GM19372 (cell line): ENCODE measurements around the gene MN1.

ENCODE experiments used
- ATAC-seq: cut with Tn5 transposase; IDR thresholded peaks from one replicate; pipeline ENCODE4 v1.9.1; 2021; ENCODE audit warnings: mild to moderate bottlenecking, low read depth, moderate library complexity; ENCODE audit not compliant: unreplicated experiment

The MN1 gene

GRCh38 chr22:27719535-27720227 is 81.9 kb downstream of the MN1 start:
- no peak for ATAC-seq

DNA sequence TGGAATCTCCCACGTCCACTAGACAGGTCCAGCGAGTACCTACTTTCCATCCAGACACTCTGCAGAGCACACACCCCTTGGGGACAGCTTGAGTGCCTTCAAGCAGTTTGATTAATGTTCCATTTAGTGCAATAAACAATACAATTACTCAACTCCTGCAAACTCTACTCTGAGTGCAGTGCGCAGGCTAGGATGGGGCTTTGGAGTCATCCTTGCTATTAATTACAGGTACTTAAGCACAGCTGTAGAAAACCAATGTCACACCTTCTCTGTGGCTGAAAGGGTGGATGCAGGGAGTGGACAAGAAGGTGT is 82.6 kb downstream of the MN1 start:
- no peak for ATAC-seq

GRCh38 chr22:27718186-27719035 is 83.1 kb downstream of the MN1 start:
- ATAC-seq = no peak

DNA sequence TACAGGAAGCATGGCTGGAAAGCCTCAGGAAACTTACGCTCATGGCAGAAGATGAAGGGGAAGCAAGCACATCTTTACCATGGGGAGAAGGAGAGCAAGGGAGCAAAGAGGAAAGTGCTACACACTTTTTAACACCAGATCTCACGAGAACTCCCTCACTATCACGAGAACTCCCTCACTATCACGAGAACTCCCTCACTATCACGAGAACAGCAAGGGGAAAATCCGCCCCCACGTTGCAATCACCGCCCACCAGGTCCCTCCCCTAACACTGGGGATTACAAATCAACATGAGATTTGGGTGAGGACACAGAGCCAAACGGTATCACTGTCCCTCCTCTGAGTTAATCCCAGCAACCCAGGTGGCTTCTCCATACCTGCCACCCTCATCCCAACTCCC is 84.5 kb downstream of the MN1 start:
- ATAC-seq = no peak

DNA sequence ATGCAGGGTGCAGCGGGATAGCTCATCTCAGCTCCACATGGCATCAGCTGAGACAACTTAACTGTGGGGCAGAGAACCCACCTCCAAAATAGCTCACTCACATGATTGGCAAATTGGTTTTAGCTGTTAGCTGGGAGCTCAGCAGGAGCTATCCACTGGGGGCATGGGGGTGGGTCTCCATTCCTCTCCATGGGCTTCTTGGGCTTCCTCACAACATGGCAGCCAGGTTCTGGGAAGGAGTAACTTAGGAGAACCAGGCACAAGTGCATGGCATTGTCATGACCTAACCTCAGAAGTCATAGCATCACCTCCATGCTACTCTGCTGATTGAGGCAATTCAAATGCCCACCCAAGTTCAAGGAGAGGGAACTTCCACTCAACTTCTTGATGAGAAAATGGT is 85.5 kb downstream of the MN1 start:
- no peak for ATAC-seq

DNA sequence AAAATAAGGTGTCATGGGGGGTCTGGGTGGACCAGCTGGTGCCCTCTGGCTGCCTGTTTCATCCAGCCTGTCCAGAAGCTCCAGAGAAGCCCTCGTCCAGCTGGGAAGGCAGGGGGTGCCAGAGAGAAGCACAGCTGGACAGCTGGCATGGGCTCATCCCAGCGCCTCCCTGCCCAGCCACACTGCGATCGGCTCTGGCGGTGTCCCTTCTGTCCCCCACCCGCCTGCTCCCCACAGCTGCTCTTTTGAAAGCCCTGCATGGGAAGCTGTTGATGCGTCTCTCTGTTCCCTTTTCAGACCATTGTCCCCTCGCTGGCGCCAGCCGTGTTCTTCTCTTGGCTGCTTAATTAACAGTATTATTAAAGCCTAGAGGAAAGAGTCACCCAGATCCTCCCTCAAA is 86.5 kb downstream of the MN1 start:
- no peak for ATAC-seq

DNA sequence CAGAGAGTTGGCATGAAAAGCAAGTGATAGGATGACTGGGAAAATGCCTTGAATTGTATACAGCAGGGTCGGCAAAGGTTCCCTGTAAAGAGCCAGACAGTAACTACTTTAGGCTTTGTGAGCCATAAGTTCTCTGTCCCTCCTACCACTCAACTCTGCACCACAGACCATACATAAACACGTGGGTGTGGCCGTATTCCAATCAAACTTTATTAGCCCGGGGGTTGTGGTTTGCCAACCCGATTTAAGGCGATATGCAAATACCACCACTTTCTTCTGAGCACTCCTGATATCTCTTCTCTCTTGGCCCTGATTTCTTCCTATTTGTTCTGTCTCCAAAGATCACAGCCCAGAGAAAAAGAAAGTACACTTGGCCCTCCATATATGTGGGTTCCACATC is 87.5 kb downstream of the MN1 start:
- no peak for ATAC-seq

GRCh38 chr22:27713461-27713860 is 88.1 kb downstream of the MN1 start:
- no peak for ATAC-seq

DNA sequence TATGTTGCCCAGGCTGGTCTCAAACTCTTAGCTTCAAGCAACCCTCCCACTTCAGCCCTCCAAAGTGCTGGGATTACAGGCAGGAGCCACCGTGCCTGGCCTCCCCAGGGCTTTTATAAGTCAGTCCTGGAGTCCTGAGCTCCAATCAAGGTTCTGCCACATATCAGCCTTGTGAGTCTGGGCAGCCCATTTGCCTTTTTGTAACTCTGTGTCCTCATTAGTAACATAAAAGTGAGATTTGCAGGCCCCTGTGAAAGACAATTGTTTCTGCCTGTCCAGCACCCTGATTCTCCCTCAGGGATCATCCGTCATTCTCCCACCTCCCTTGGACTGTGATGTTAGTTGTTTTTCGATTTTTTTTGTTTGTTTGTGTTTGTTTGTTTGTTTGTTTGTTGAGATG is 89.8 kb downstream of the MN1 start:
- no peak for ATAC-seq

- ATAC-seq = no peak
Observed at GRCh38 chr22:27711012-27711411, 90.5 kb downstream of the MN1 start.

GRCh38 chr22:27709919-27710675 is 91.5 kb downstream of the MN1 start:
- ATAC-seq = no peak

DNA sequence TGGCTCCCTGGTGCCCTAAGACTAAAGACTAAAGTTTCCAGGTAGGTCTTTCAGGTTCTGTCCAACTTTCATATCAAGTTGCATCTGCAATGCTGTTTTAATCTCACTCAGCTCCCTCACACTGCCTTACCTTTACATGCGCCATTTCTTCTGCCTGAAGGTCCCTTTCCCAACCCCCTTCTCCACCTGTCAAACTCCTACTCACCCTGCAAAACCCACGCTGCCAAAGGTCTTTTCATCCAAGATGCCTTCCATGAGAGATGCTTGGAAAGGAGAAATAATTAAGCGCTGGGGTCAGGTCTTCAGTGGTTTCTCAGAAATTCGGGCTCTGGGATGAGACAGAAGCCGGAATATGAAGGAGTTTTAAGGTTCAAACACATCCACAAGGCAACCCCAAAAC is 95.1 kb downstream of the MN1 start:
- no peak for ATAC-seq

GRCh38 chr22:27705408-27706080 is 96.0 kb downstream of the MN1 start:
- ATAC-seq = no peak

DNA sequence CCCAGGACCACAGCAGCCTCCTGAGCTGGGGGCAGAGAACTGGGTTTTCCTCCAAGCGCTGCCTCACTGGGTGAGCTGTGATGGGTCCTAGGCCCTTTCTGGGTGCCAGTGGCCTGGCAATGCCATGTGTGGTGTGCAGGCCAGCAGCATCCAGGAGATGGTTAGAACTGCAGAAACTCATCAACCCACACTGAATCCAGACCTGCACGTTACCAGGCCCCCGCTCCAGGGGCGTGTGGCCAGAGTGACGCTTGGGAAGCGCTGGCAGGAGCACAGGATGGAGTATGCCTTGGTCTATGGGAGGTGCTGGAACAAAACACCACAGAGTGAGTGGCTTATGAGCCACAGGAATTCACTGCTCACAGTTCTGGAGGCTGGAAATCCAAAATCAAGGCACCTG is 97.0 kb downstream of the MN1 start:
- no peak for ATAC-seq

GRCh38 chr22:27699383-27700019 is 102.1 kb downstream of the MN1 start:
- no peak for ATAC-seq

GRCh38 chr22:27698813-27699212 is 102.7 kb downstream of the MN1 start:
- ATAC-seq = no peak
